Karpas-422 (cell line): Measurements from ENCODE around the gene VSIG10. TPM values are rescaled to one million over a fixed set of nuclear protein-coding genes. Genes with fewer than 3 reads are reported as not detected.

ENCODE experiments used
- DNase-seq: peaks from one replicate; pipeline ENCODE4 v3.0.0-alpha.2; 2015
- H2AFZ ChIP-seq: fragments of 200-600 bp; sonication (generic); 2 replicates; pipeline ENCODE4 v1.6.1; 2014; ENCODE audit warnings: antibody characterized with exemption, low read length, mixed read lengths
- H3K27ac ChIP-seq: fragments of 200-600 bp; sonication (generic); 2 replicates; pipeline ENCODE4 v1.5.1; 2014; ENCODE audit warnings: mild to moderate bottlenecking, low read length, moderate library complexity
- H3K27me3 ChIP-seq: fragments of 200-600 bp; sonication (generic); 2 replicates; pipeline ENCODE4 v1.6.1; 2014; ENCODE audit warnings: low read length, mixed read lengths
- H3K36me3 ChIP-seq: fragments of 200-600 bp; sonication (generic); 2 replicates; pipeline ENCODE4 v1.6.1; 2014; ENCODE audit warnings: low read length, mixed read lengths; ENCODE audit not compliant: insufficient read depth
- H3K4me1 ChIP-seq: fragments of 200-600 bp; sonication (generic); 2 replicates; pipeline ENCODE4 v1.6.1; 2014; ENCODE audit warnings: mild to moderate bottlenecking, low read length, mixed read lengths
- H3K4me2 ChIP-seq: fragments of 200-600 bp; sonication (generic); 2 replicates; pipeline ENCODE4 v1.6.1; 2014; ENCODE audit warnings: low read length, low read depth, mild to moderate bottlenecking; ENCODE audit not compliant: poor library complexity, severe bottlenecking
- H3K4me3 ChIP-seq: fragments of 200-600 bp; sonication (generic); 2 replicates; pipeline ENCODE4 v1.5.1; 2014; ENCODE audit warnings: mild to moderate bottlenecking, antibody characterized with exemption, low read length, mixed read lengths
- H3K79me2 ChIP-seq: fragments of 200-600 bp; sonication (generic); 2 replicates; pipeline ENCODE4 v1.6.1; 2014; ENCODE audit warnings: mild to moderate bottlenecking, low read length, mixed read lengths
- H3K9ac ChIP-seq: fragments of 200-600 bp; sonication (generic); 2 replicates; pipeline ENCODE4 v1.6.0; 2014; ENCODE audit warnings: low read length
- H3K9me2 ChIP-seq: fragments of 200-600 bp; sonication (generic), shearing (Covaris generic); replicated peaks from 2 replicates; pipeline ENCODE4 v1.6.0; 2014; ENCODE audit warnings: mild to moderate bottlenecking, low read length, moderate library complexity; ENCODE audit not compliant: insufficient read depth
- H3K9me3 ChIP-seq: fragments of 300-700, 200-600 bp; sonication (generic); 2 replicates; pipeline ENCODE4 v1.6.1; 2014; ENCODE audit warnings: low read length, mixed read lengths
- H4K20me1 ChIP-seq: fragments of 200-600 bp; sonication (generic); 2 replicates; pipeline ENCODE4 v1.6.1; 2014; ENCODE audit warnings: mild to moderate bottlenecking, antibody characterized with exemption, low read length, low read depth; ENCODE audit not compliant: insufficient read depth
- total RNA-seq: library from RNA; depleted of rRNA; stranded (reverse); fragments of >200 nt; shearing (Covaris generic); gene quantifications from 2 replicates; pipeline ENCODE4 v1.2.3, GENCODE V29; 2014; ENCODE audit warnings: low replicate concordance; rRNA removed

VSIG10 gene
- 5.0 and 23.2 TPM in 2 replicates for total RNA-seq

DNA sequence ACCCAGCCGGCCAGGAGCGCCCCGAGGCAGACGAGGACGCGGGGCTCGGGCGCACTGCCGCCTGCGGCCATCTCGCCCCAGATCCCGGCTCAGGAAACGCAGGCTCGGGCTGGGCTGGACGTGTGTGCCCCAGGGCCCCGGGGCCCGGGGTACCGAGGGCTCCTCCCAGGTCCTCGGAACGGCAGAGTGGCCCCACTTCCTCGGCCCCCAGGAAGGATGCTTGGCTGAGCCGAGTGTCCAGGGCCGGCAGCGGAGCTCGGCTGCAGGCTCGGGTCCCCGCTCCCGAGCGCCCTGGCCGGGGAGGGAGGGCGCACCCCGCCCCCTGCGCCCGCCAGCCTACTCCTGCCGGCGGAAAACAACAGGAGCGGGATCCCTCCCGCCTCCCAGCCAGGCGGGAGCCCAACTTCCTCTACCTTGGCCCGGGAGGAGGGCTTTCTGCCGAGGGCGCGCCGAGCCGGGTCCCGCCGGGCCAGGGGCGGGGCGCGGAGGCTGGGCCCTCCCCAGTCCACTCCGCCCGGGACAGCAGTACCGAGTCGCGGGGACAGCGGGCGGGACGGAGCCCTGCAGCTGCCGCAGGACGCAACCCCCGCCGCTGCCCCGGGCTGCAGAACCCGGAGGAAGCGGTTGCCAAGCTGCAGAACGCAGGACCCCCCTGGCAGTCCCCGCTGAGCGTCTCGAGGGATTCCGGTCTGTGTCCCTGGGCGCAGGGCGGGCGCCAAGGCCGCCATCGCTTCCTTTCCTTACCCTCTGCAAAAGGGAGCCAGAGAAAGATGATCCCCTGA is at the start of gene VSIG10:
Gene VSIG10, minus strand, starts transcription at position 411 of the 782 bp plus-strand sequence. Its CDS starts 340 bp downstream, at position 71.
- Histone ChIP-seq H3K27ac (no peak within 1 kb of the TSS), H3K79me2 (no peaks in the 10 kb centered on the region), H3K4me1 (peaks cover 28% of the 10 kb centered on the region), H2AFZ (peak within 1 kb of the TSS; percentile 91), H3K36me3 (no peaks in the 10 kb centered on the region), H3K4me3 (peak within 1 kb of the TSS; percentile 85), H3K4me2 (peak within 1 kb of the TSS; percentile 96), H3K9me3 (no peaks in the 10 kb centered on the region), H3K9me2 (no peaks in the 10 kb centered on the region), H3K27me3 (no peaks in the 10 kb centered on the region), H4K20me1 (no peaks in the 10 kb centered on the region), H3K9ac (peak within 1 kb of the TSS; percentile 75)
- DNase-seq: peak; percentile 54

- DNase-seq: no peak
- Histone ChIP-seq H3K27me3 (no peaks in the 10 kb centered on the region), H3K79me2 (no peaks in the 10 kb centered on the region), H3K4me3 (no peak overlapping the region), H3K27ac (no peak overlapping the region), H4K20me1 (no peaks in the 10 kb centered on the region), H2AFZ (no peak overlapping the region), H3K9me2 (no peaks in the 10 kb centered on the region), H3K4me2 (no peak overlapping the region), H3K9ac (no peak overlapping the region), H3K4me1 (no peaks in the 10 kb centered on the region), H3K36me3 (peaks cover 21% of the 10 kb centered on the region; the same call in 1 of the 2 replicates), H3K9me3 (no peaks in the 10 kb centered on the region)
Measured at GRCh38 chr12:118151755-118152154, 47.9 kb upstream of the VSIG10 start.

DNA sequence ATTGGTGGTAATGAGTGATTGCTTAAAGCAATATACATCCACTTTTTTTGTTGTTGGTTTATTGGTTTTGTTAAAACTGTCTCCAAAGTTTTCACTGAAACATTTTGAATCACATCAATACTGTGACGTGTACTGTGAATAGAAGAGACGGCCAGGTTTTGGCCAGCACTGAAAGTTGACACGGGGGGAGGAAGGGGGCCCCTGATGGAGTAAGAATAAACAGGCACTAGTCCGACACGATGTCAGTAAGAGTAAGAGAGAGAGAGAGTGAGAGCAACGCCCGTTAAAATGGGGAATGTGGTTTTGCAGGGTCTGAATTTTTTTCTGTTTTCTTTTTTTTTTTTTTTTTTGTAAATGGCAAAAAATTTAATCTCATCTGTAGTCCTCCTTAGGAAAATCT is 46.8 kb upstream of the VSIG10 start:
- Histone ChIP-seq H3K27me3 (no peaks in the 10 kb centered on the region), H2AFZ (no peak overlapping the region), H3K9me3 (no peaks in the 10 kb centered on the region), H3K27ac (no peak overlapping the region), H4K20me1 (no peaks in the 10 kb centered on the region), H3K36me3 (peaks cover 25% of the 10 kb centered on the region; the same call in 1 of the 2 replicates), H3K9me2 (no peaks in the 10 kb centered on the region), H3K9ac (no peak overlapping the region), H3K4me2 (no peak overlapping the region), H3K4me1 (no peaks in the 10 kb centered on the region), H3K79me2 (no peaks in the 10 kb centered on the region), H3K4me3 (no peak overlapping the region)
- DNase-seq: no peak

GRCh38 chr12:118148287-118148686 is 44.5 kb upstream of the VSIG10 start:
- H3K27ac ChIP-seq: no peak overlapping the region
- no peaks in the 10 kb centered on the region for H3K27me3 ChIP-seq
- H3K4me2 ChIP-seq: no peak overlapping the region
- no peak overlapping the region for H3K4me3 ChIP-seq
- no peaks in the 10 kb centered on the region for H3K4me1 ChIP-seq
- no peak overlapping the region for H3K9ac ChIP-seq
- H2AFZ ChIP-seq: no peak overlapping the region
- H3K36me3 ChIP-seq: peaks cover 33% of the 10 kb centered on the region
- H4K20me1 ChIP-seq: no peaks in the 10 kb centered on the region
- H3K79me2 ChIP-seq: peaks cover 6% of the 10 kb centered on the region; the same call in 1 of the 2 replicates
- no peak for DNase-seq
- H3K9me2 ChIP-seq: no peaks in the 10 kb centered on the region
- no peaks in the 10 kb centered on the region for H3K9me3 ChIP-seq

- Histone ChIP-seq H3K4me3 (no peak overlapping the region), H3K27me3 (no peaks in the 10 kb centered on the region), H3K36me3 (peaks cover 33% of the 10 kb centered on the region), H2AFZ (no peak overlapping the region), H3K9me2 (no peaks in the 10 kb centered on the region), H3K9me3 (no peaks in the 10 kb centered on the region), H4K20me1 (no peaks in the 10 kb centered on the region), H3K79me2 (peaks cover 12% of the 10 kb centered on the region; the same call in 1 of the 2 replicates), H3K4me2 (no peak overlapping the region), H3K9ac (no peak overlapping the region), H3K4me1 (no peaks in the 10 kb centered on the region), H3K27ac (no peak overlapping the region)
- no peak for DNase-seq
Measured at GRCh38 chr12:118145798-118146156, 42.0 kb upstream of the VSIG10 start.

GRCh38 chr12:118145113-118145797 is 41.4 kb upstream of the VSIG10 start:
- no peaks in the 10 kb centered on the region for H3K27me3 ChIP-seq
- H2AFZ ChIP-seq: no peak overlapping the region
- no peak overlapping the region for H3K4me2 ChIP-seq
- peaks cover 35% of the 10 kb centered on the region for H3K36me3 ChIP-seq
- H4K20me1 ChIP-seq: no peaks in the 10 kb centered on the region
- peaks cover 12% of the 10 kb centered on the region; the same call in 1 of the 2 replicates for H3K79me2 ChIP-seq
- H3K4me3 ChIP-seq: no peak overlapping the region
- DNase-seq: no peak
- no peaks in the 10 kb centered on the region for H3K4me1 ChIP-seq
- no peak overlapping the region for H3K27ac ChIP-seq
- H3K9ac ChIP-seq: no peak overlapping the region
- no peaks in the 10 kb centered on the region for H3K9me2 ChIP-seq
- no peaks in the 10 kb centered on the region for H3K9me3 ChIP-seq

- H2AFZ ChIP-seq: no peak overlapping the region
- no peaks in the 10 kb centered on the region for H3K27me3 ChIP-seq
- H3K27ac ChIP-seq: no peak overlapping the region
- H4K20me1 ChIP-seq: no peaks in the 10 kb centered on the region
- no peaks in the 10 kb centered on the region for H3K4me1 ChIP-seq
- H3K79me2 ChIP-seq: peaks cover 14% of the 10 kb centered on the region; the same call in 1 of the 2 replicates
- H3K9ac ChIP-seq: no peak overlapping the region
- peaks cover 36% of the 10 kb centered on the region for H3K36me3 ChIP-seq
- H3K9me3 ChIP-seq: no peaks in the 10 kb centered on the region
- no peaks in the 10 kb centered on the region for H3K9me2 ChIP-seq
- no peak overlapping the region for H3K4me3 ChIP-seq
- no peak overlapping the region for H3K4me2 ChIP-seq
- DNase-seq: no peak
Measured at GRCh38 chr12:118144499-118144898, 40.7 kb upstream of the VSIG10 start.

DNA sequence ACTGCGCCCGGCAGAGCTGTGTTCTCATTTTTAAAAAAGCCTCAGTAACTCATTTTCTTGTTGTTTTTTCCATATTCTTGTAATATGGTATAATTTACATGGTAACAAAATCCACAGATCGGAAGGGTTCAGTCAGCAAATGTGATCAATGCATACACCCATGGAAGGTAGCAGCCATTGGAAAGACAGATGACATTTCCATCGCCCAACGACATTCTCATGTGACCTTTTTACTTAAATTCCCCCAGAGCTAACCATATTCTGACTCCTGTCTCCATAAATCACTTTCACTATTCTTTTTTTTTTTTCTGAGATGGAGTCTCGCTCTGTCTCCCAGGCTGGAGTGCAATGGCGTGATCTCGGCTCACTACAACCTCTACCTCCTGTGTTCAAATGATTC is 37.0 kb upstream of the VSIG10 start:
- Histone ChIP-seq H3K9me3 (no peaks in the 10 kb centered on the region), H3K4me3 (no peak overlapping the region), H3K4me1 (peaks cover 10% of the 10 kb centered on the region), H2AFZ (no peak overlapping the region), H3K4me2 (no peak overlapping the region), H3K27ac (no peak overlapping the region), H3K9me2 (no peaks in the 10 kb centered on the region), H3K36me3 (peaks cover 38% of the 10 kb centered on the region), H4K20me1 (peaks cover 5% of the 10 kb centered on the region; the same call in 1 of the 2 replicates), H3K27me3 (no peaks in the 10 kb centered on the region), H3K9ac (no peak overlapping the region), H3K79me2 (peaks cover 46% of the 10 kb centered on the region)
- DNase-seq: no peak
